ENCODE measurements around the gene ANKRD40. TPM values are rescaled to one million over a fixed set of nuclear protein-coding genes. Genes with fewer than 3 reads are reported as not detected.

Gene ANKRD40
- total and polyA plus RNA-seq, 9 of the 15 experiments (the other 6 are each of a cell fraction or from before 2014, with no cell fraction given) = 9.0 to 28.9 (median 27.7) TPM

GRCh38 chr17:50721194-50722010 lies 13.7 kb upstream of the ANKRD40 start (continued):
- TF ChIP-seq, protein P1, sequence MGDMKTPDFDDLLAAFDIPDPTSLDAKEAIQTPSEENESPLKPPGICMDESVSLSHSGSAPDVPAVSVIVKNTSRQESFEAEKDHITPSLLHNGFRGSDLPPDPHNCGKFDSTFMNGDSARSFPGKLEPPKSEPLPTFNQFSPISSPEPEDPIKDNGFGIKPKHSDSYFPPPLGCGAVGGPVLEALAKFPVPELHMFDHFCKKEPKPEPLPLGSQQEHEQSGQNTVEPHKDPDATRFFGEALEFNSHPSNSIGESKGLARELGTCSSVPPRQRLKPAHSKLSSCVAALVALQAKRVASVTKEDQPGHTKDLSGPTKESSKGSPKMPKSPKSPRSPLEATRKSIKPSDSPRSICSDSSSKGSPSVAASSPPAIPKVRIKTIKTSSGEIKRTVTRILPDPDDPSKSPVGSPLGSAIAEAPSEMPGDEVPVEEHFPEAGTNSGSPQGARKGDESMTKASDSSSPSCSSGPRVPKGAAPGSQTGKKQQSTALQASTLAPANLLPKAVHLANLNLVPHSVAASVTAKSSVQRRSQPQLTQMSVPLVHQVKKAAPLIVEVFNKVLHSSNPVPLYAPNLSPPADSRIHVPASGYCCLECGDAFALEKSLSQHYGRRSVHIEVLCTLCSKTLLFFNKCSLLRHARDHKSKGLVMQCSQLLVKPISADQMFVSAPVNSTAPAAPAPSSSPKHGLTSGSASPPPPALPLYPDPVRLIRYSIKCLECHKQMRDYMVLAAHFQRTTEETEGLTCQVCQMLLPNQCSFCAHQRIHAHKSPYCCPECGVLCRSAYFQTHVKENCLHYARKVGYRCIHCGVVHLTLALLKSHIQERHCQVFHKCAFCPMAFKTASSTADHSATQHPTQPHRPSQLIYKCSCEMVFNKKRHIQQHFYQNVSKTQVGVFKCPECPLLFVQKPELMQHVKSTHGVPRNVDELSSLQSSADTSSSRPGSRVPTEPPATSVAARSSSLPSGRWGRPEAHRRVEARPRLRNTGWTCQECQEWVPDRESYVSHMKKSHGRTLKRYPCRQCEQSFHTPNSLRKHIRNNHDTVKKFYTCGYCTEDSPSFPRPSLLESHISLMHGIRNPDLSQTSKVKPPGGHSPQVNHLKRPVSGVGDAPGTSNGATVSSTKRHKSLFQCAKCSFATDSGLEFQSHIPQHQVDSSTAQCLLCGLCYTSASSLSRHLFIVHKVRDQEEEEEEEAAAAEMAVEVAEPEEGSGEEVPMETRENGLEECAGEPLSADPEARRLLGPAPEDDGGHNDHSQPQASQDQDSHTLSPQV (IDR thresholded peaks at IDR 0.05) = peak; percentile 39; the same call in 1 of the 2 replicates
- TF ChIP-seq, protein P2, sequence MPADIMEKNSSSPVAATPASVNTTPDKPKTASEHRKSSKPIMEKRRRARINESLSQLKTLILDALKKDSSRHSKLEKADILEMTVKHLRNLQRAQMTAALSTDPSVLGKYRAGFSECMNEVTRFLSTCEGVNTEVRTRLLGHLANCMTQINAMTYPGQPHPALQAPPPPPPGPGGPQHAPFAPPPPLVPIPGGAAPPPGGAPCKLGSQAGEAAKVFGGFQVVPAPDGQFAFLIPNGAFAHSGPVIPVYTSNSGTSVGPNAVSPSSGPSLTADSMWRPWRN (IDR thresholded peaks at IDR 0.05; ENCODE audit: low read depth) = no peak
- TF ChIP-seq TCF7L2 (IDR thresholded peaks at IDR 0.05; ENCODE audit: low read depth, low read length) (no peak), MEIS2 (IDR thresholded peaks at IDR 0.05; ENCODE audit: partially characterized antibody) (peak; percentile 8), SPI1 (IDR thresholded peaks at IDR 0.05; ENCODE audit: borderline replicate concordance, low read depth, low read length) (no peak), TAL1 (IDR thresholded peaks at IDR 0.05) (peak; percentile 41), TEAD4 (IDR thresholded peaks at IDR 0.05; ENCODE audit: low read length) (peak; percentile 43; the same call in 1 of the 2 replicates), TEAD4 (CRISPR knock-in tag; IDR thresholded peaks at IDR 0.05; ENCODE audit: borderline replicate concordance) (no peak), ZNF282 (CRISPR knock-in tag; IDR thresholded peaks at IDR 0.05) (no peak), EP400 (IDR thresholded peaks at IDR 0.05) (peak; percentile 63; the same call in 1 of the 2 replicates), NR2C1 (IDR thresholded peaks at IDR 0.05) (peak; percentile 90), NR2C1 (tag; IDR thresholded peaks at IDR 0.05) (peak; percentile 88), CEBPB (tag; IDR thresholded peaks at IDR 0.05) (peak; percentile 36), BDP1 (IDR thresholded peaks at IDR 0.05; ENCODE audit: insufficient read depth, insufficient read length) (peak; percentile 10)
